MM.1S (cell line): ENCODE results near the gene OR8K1.

Experiments used
- DNase-seq: peaks from one replicate; pipeline ENCODE4 v3.0.0-alpha.2; 2015
- H2AFZ ChIP-seq: fragments of 300-600 bp; sonication (generic); 2 replicates; pipeline ENCODE4 v1.6.0; 2016; ENCODE audit warnings: antibody characterized with exemption, low read length
- H3F3A ChIP-seq: fragments of 300-600 bp; sonication (generic); 2 replicates; pipeline ENCODE4 v1.6.1; 2016; ENCODE audit warnings: mild to moderate bottlenecking, antibody characterized with exemption, low read length, moderate library complexity, mixed read lengths; ENCODE audit not compliant: insufficient read depth
- H3K27ac ChIP-seq: fragments of 300-600 bp; sonication (generic); 2 replicates; pipeline ENCODE4 v1.5.1; 2016; ENCODE audit warnings: mild to moderate bottlenecking, low read length
- H3K27me3 ChIP-seq: fragments of 300-600 bp; sonication (generic); replicated peaks from 2 replicates; pipeline ENCODE4 v1.6.0; 2016; ENCODE audit warnings: low read length; ENCODE audit not compliant: insufficient read depth
- H3K36me3 ChIP-seq: fragments of 300-600 bp; sonication (generic); replicated peaks from 2 replicates; pipeline ENCODE4 v1.6.1; 2016; ENCODE audit warnings: mild to moderate bottlenecking, low read length, mixed read lengths; ENCODE audit not compliant: insufficient read depth
- H3K4me1 ChIP-seq: fragments of 300-600 bp; sonication (generic); 2 replicates; pipeline ENCODE4 v1.6.1; 2016; ENCODE audit warnings: low read length, mixed read lengths
- H3K4me2 ChIP-seq: fragments of 300-600 bp; sonication (generic); 2 replicates; pipeline ENCODE4 v1.6.0; 2016; ENCODE audit warnings: low read depth, low read length
- H3K4me3 ChIP-seq: fragments of 300-600 bp; sonication (generic); 2 replicates; pipeline ENCODE4 v1.5.1; 2016; ENCODE audit warnings: low read length, mixed read lengths
- H3K79me2 ChIP-seq: fragments of 300-600 bp; sonication (generic); 2 replicates; pipeline ENCODE4 v1.6.1; 2016; ENCODE audit warnings: mixed run types, low read length, mixed read lengths
- H3K9ac ChIP-seq: fragments of 300-600 bp; sonication (generic); 2 replicates; pipeline ENCODE4 v1.6.1; 2016; ENCODE audit warnings: low read length, mixed read lengths
- H3K9me2 ChIP-seq: fragments of 300-600 bp; sonication (generic); replicated peaks from 2 replicates; pipeline ENCODE4 v1.6.1; 2016; ENCODE audit warnings: mild to moderate bottlenecking, low read length, mixed read lengths; ENCODE audit not compliant: insufficient read depth
- H3K9me3 ChIP-seq: fragments of 300-600 bp; sonication (generic); replicated peaks from 2 replicates; pipeline ENCODE4 v1.6.1; 2016; ENCODE audit warnings: mild to moderate bottlenecking, low read length, mixed read lengths; ENCODE audit not compliant: insufficient read depth
- H4K20me1 ChIP-seq: fragments of 300-600 bp; sonication (generic); 2 replicates; pipeline ENCODE4 v1.6.1; 2016; ENCODE audit warnings: mild to moderate bottlenecking, low read length, moderate library complexity, mixed read lengths; ENCODE audit not compliant: insufficient read depth
- EZH2 ChIP-seq: fragments of 300-600 bp; sonication (generic); optimal IDR thresholded peaks from 2 replicates; pipeline ENCODE3; 2017; ENCODE audit warnings: low read depth, mild to moderate bottlenecking, antibody characterized with exemption, low read length, mixed read lengths
- EZH2phosphoT487 ChIP-seq: fragments of 300-600 bp; sonication (generic); IDR thresholded peaks from 2 replicates; pipeline ENCODE4 v1.6.1; 2018; ENCODE audit warnings: antibody characterized with exemption, low read length
- TF ChIP-seq, protein P1 (sequence below): fragments of 300-600 bp; sonication (generic); IDR thresholded peaks from 2 replicates; pipeline ENCODE4 v1.5.1; 2016; ENCODE audit warnings: antibody characterized with exemption, low read length, mixed read lengths

OR8K1 gene

DNA sequence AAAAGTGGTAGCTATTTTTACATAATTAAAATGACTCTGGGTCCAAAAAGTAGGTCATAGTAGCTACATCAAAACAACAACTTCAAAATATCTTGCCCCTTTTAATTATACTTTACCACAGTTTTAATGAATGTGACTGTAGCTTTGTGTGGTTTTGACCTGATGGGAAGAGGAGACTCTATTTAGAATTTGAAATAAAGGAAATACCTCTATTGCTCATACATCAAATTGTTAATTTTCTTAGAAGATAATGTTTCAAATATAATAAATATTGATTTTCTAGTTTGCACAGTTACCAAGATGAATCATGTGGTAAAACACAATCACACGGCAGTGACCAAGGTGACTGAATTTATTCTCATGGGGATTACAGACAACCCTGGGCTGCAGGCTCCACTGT lies at the start of gene OR8K1:
Gene OR8K1, plus strand, starts transcription at position 301 of the 400 bp plus-strand sequence. Its CDS starts 0 bp downstream, at position 301.
- Histone ChIP-seq H3K36me3 (no peaks in the 10 kb centered on the region), H3K9me2 (no peaks in the 10 kb centered on the region), H3K4me2 (no peak within 1 kb of the TSS), H2AFZ (no peak within 1 kb of the TSS), H3F3A (no peaks in the 10 kb centered on the region), H4K20me1 (no peaks in the 10 kb centered on the region), H3K9ac (no peak within 1 kb of the TSS), H3K9me3 (no peaks in the 10 kb centered on the region), H3K27me3 (no peaks in the 10 kb centered on the region), H3K4me1 (no peaks in the 10 kb centered on the region), H3K79me2 (no peaks in the 10 kb centered on the region), H3K27ac (no peak within 1 kb of the TSS), H3K4me3 (no peak within 1 kb of the TSS)
- no peak for DNase-seq
- TF ChIP-seq EZH2phosphoT487 (no peak), EZH2 (no peak)
- TF ChIP-seq, protein P1, sequence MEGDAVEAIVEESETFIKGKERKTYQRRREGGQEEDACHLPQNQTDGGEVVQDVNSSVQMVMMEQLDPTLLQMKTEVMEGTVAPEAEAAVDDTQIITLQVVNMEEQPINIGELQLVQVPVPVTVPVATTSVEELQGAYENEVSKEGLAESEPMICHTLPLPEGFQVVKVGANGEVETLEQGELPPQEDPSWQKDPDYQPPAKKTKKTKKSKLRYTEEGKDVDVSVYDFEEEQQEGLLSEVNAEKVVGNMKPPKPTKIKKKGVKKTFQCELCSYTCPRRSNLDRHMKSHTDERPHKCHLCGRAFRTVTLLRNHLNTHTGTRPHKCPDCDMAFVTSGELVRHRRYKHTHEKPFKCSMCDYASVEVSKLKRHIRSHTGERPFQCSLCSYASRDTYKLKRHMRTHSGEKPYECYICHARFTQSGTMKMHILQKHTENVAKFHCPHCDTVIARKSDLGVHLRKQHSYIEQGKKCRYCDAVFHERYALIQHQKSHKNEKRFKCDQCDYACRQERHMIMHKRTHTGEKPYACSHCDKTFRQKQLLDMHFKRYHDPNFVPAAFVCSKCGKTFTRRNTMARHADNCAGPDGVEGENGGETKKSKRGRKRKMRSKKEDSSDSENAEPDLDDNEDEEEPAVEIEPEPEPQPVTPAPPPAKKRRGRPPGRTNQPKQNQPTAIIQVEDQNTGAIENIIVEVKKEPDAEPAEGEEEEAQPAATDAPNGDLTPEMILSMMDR, result no peak

DNA sequence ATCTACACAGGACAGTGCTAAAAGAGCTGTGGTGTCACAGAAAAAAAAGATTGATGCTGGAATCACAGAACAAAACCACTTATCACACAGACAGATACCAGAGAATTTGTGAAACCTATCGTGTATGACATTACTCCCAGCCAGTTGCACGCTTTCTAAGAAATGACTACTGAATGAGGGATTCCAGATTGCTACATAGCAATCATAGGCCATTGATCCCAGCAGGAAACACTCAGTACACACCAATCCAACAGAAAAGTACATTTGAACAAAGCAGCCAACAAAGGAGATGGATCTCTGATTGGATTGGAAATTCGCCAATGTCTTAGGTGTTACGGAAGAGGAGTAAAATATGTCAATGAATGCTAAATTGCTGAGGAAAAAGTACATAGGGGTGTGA lies 48.9 kb upstream of the OR8K1 start:
- no peak for DNase-seq
- Histone ChIP-seq H3K9me2 (no peaks in the 10 kb centered on the region), H3K36me3 (no peaks in the 10 kb centered on the region), H3K27ac (no peak overlapping the region), H3K79me2 (no peaks in the 10 kb centered on the region), H3K4me1 (no peaks in the 10 kb centered on the region), H3F3A (no peaks in the 10 kb centered on the region), H4K20me1 (no peaks in the 10 kb centered on the region), H2AFZ (no peak overlapping the region), H3K4me3 (no peak overlapping the region), H3K27me3 (no peaks in the 10 kb centered on the region), H3K9me3 (no peaks in the 10 kb centered on the region), H3K4me2 (no peak overlapping the region), H3K9ac (no peak overlapping the region)
- TF ChIP-seq EZH2 (no peak), EZH2phosphoT487 (no peak)
- TF ChIP-seq, protein P1, result no peak

DNA sequence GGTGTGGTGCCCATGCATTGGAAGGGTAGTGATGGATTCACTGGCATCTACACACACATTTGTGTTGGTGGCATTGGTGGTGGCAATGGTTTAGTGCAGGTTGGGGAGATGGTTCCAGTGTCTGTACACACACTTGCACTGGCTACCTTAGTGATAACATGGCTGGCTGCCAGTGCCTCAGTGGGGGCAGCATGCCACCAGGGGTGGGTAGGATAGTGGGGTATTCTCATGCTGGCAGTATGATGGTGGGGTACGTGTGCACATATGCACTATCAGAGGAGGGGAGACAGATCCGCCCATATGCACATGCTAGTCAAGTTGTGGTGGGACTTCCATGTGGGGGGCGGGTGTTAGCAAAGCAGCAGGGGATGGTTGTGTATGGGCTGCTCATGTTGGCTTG lies 38.0 kb upstream of the OR8K1 start:
- Histone ChIP-seq H3K4me2 (no peak overlapping the region), H3K9me2 (no peaks in the 10 kb centered on the region), H2AFZ (no peak overlapping the region), H3K36me3 (no peaks in the 10 kb centered on the region), H3K27ac (no peak overlapping the region), H3K9me3 (no peaks in the 10 kb centered on the region), H3F3A (no peaks in the 10 kb centered on the region), H3K4me1 (no peaks in the 10 kb centered on the region), H3K27me3 (no peaks in the 10 kb centered on the region), H3K79me2 (no peaks in the 10 kb centered on the region), H4K20me1 (no peaks in the 10 kb centered on the region), H3K4me3 (no peak overlapping the region), H3K9ac (no peak overlapping the region)
- DNase-seq, result no peak
- TF ChIP-seq, protein P1, result no peak
- TF ChIP-seq EZH2phosphoT487, result no peak
- TF ChIP-seq EZH2, result no peak

DNA sequence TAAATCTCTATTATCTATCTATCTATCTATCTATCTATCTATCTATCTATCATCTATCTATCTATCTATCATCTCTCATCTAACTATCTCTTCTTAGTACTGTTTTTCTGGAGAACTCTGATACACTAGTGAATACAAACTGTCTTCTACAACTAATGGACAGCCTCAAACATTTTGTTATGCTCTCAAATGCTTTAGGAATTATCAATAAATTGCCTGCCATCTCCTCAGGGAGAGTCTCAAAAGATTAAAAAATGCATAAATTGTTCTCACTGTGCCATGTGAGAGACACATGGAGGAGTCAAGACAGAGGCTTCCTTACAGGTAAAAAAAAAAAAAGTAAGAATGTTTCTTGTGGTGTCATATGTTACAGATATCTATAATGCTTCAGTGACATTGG lies 31.0 kb upstream of the OR8K1 start, which contains the start of gene OR8K3:
Gene OR8K3, plus strand, starts transcription at position 301 of the 400 bp plus-strand sequence. CDS start 3,163 bp downstream, outside the sequence.
- Histone ChIP-seq H3K4me1 (no peaks in the 10 kb centered on the region), H3K4me3 (no peak within 1 kb of the TSS), H3K27ac (no peak within 1 kb of the TSS), H3K4me2 (no peak within 1 kb of the TSS), H3F3A (no peaks in the 10 kb centered on the region), H3K9me2 (no peaks in the 10 kb centered on the region; the same call in 1 of the 2 replicates), H2AFZ (no peak within 1 kb of the TSS), H3K79me2 (no peaks in the 10 kb centered on the region), H3K36me3 (no peaks in the 10 kb centered on the region), H3K27me3 (no peaks in the 10 kb centered on the region), H3K9me3 (no peaks in the 10 kb centered on the region), H3K9ac (no peak within 1 kb of the TSS), H4K20me1 (no peaks in the 10 kb centered on the region)
- no peak for TF ChIP-seq EZH2phosphoT487
- TF ChIP-seq, protein P1, result no peak
- TF ChIP-seq EZH2, result no peak
- no peak for DNase-seq
